Measurements from ENCODE around the gene NAA80.

NAA80 gene

GRCh38 chr3:50298836-50299637 is at the start of gene NAA80, which contains the start of gene HYAL3:
Gene NAA80 (minus strand): TSS chr3:50299405. CDS start chr3:50297463, 1,942 bp downstream.
Gene HYAL3 (minus strand): TSS chr3:50299405. CDS start chr3:50295602, 3,803 bp downstream.
- DNase-seq (ENCODE audit: low read depth, low spot score): peak; percentile 99

- peak; percentile 55 for DNase-seq (ENCODE audit: low read depth, low spot score)
Measured at GRCh38 chr3:50347187-50347813, 48.1 kb upstream of the NAA80 start.

- DNase-seq (ENCODE audit: low read depth, low spot score): peak; percentile 27
Measured at GRCh38 chr3:50345586-50346234, 46.5 kb upstream of the NAA80 start, which contains the start of gene ZMYND10. Gene ZMYND10 (minus strand): TSS chr3:50345732. CDS start chr3:50345579, 153 bp downstream.

GRCh38 chr3:50345008-50345407 is 45.8 kb upstream of the NAA80 start:
- no peak for DNase-seq (ENCODE audit: low read depth, low spot score)

GRCh38 chr3:50342813-50343633 is 43.8 kb upstream of the NAA80 start:
- no peak for DNase-seq (ENCODE audit: low read depth, low spot score)

- DNase-seq (ENCODE audit: low read depth, low spot score): no peak
Measured at GRCh38 chr3:50341996-50342650, 42.9 kb upstream of the NAA80 start.

GRCh38 chr3:50341537-50341936 is 42.3 kb upstream of the NAA80 start:
- no peak for DNase-seq (ENCODE audit: low read depth, low spot score)

- no peak for DNase-seq (ENCODE audit: low read depth, low spot score)
Measured at GRCh38 chr3:50340448-50341329, 41.5 kb upstream of the NAA80 start, which contains the start of gene RASSF1. Gene RASSF1 (minus strand): TSS chr3:50340836. CDS start chr3:50340805, 31 bp downstream.

- no peak for DNase-seq (ENCODE audit: low read depth, low spot score)
Measured at GRCh38 chr3:50340147-50340447, 40.9 kb upstream of the NAA80 start.

- no peak for DNase-seq (ENCODE audit: low read depth, low spot score)
Measured at GRCh38 chr3:50339485-50340146, 40.4 kb upstream of the NAA80 start.

- no peak for DNase-seq (ENCODE audit: low read depth, low spot score)
Measured at GRCh38 chr3:50338965-50339364, 39.8 kb upstream of the NAA80 start.

- DNase-seq (ENCODE audit: low read depth, low spot score): peak; percentile 93
Measured at GRCh38 chr3:50337175-50337861, 38.1 kb upstream of the NAA80 start.

- DNase-seq (ENCODE audit: low read depth, low spot score): no peak
Measured at GRCh38 chr3:50336452-50337174, 37.4 kb upstream of the NAA80 start.

GRCh38 chr3:50334339-50335075 is 35.3 kb upstream of the NAA80 start:
- no peak for DNase-seq (ENCODE audit: low read depth, low spot score)

- no peak for DNase-seq (ENCODE audit: low read depth, low spot score)
Measured at GRCh38 chr3:50333744-50334328, 34.6 kb upstream of the NAA80 start.

GRCh38 chr3:50331364-50331907 is 32.2 kb upstream of the NAA80 start:
- DNase-seq (ENCODE audit: low read depth, low spot score): no peak

- DNase-seq (ENCODE audit: low read depth, low spot score): no peak
Measured at GRCh38 chr3:50330330-50330729, 31.1 kb upstream of the NAA80 start.
